HG03060 (cell line): ENCODE measurements around the gene NKD1.

ENCODE experiments used
- ATAC-seq: cut with Tn5 transposase; IDR thresholded peaks from one replicate; pipeline ENCODE4 v1.9.1; 2021; ENCODE audit warnings: low read depth, moderate number of reproducible peaks; ENCODE audit not compliant: unreplicated experiment

Gene NKD1

GRCh38 chr16:50640919-50641817 lies 93.0 kb downstream of the NKD1 start:
- ATAC-seq = no peak

- no peak for ATAC-seq
Observed at GRCh38 chr16:50641818-50642187, 93.6 kb downstream of the NKD1 start.

GRCh38 chr16:50642349-50642748 lies 94.2 kb downstream of the NKD1 start:
- ATAC-seq = no peak

- no peak for ATAC-seq
Observed at GRCh38 chr16:50643192-50643591, 95.0 kb downstream of the NKD1 start.

GRCh38 chr16:50644245-50644644 lies 96.0 kb downstream of the NKD1 start:
- no peak for ATAC-seq

GRCh38 chr16:50644729-50645128 lies 96.5 kb downstream of the NKD1 start:
- no peak for ATAC-seq

GRCh38 chr16:50645563-50646220 lies 97.5 kb downstream of the NKD1 start:
- no peak for ATAC-seq

- no peak for ATAC-seq
Observed at GRCh38 chr16:50646345-50646744, 98.1 kb downstream of the NKD1 start.

GRCh38 chr16:50651835-50652438 lies 103.7 kb downstream of the NKD1 start:
- ATAC-seq = no peak

GRCh38 chr16:50652836-50653425 lies 104.7 kb downstream of the NKD1 start:
- no peak for ATAC-seq

GRCh38 chr16:50653633-50654519 lies 105.7 kb downstream of the NKD1 start:
- no peak for ATAC-seq

- ATAC-seq = no peak
Observed at GRCh38 chr16:50655558-50656055, 107.4 kb downstream of the NKD1 start.

- no peak for ATAC-seq
Observed at GRCh38 chr16:50657241-50657640, 109.0 kb downstream of the NKD1 start.

GRCh38 chr16:50659806-50660205 lies 111.6 kb downstream of the NKD1 start:
- no peak for ATAC-seq

GRCh38 chr16:50662306-50662940 lies 114.2 kb downstream of the NKD1 start:
- no peak for ATAC-seq

- no peak for ATAC-seq
Observed at GRCh38 chr16:50664270-50664669, 116.1 kb downstream of the NKD1 start.

GRCh38 chr16:50665128-50665878 lies 117.1 kb downstream of the NKD1 start:
- no peak for ATAC-seq

GRCh38 chr16:50666658-50667496 lies 118.7 kb downstream of the NKD1 start:
- peak; percentile 82 for ATAC-seq
